ENCODE data around the gene GRM4. TPM values are rescaled to one million over a fixed set of nuclear protein-coding genes. Genes with fewer than 3 reads are reported as not detected.

The GRM4 gene
- total RNA-seq, 2 donors from 2014 or later, result 0.07 TPM; not detected in 1

- intact Hi-C loops (cut with DNase I), result no loop called here
- Histone ChIP-seq H3K27ac (no peak overlapping the region), H3K9me3 (no peaks in the 10 kb centered on the region), H3K27me3 (no peaks in the 10 kb centered on the region), H3K4me1 (no peaks in the 10 kb centered on the region), H3K36me3 (no peaks in the 10 kb centered on the region), H3K9ac (ENCODE audit: low read depth in 2 of 2, low read length in 2 of 2) (no peak overlapping the region), H3K4me3 (no peak overlapping the region)
- DNase-seq, result no peak
- no peak for TF ChIP-seq CTCF (IDR thresholded peaks at IDR 0.05)
These were observed 55.4 kb downstream of the GRM4 start for GRCh38 chr6:34090529-34090928.

DNA sequence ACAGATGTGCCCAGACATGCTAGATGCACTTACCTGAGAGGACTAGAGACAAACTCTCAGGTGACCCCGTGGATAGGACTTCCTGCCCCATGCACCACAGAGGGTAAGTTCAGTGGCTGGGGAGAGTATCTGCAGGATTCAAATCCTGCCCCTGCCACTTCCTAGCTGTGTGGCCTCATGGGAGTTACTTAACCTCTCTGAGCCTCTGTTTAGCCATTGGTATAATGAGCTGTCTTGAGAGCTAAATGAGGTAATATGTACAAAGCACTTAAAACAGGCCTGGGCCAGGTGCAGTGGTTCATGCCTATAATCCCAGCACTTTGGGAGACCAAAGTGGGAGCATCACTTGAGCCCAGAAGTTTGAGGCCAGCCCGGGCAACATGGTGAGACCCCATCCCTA lies 59.3 kb downstream of the GRM4 start:
- no peak overlapping the region for H3K4me3 ChIP-seq
- no peak for DNase-seq
- no peaks in the 10 kb centered on the region for H3K27me3 ChIP-seq
- TF ChIP-seq CTCF (IDR thresholded peaks at IDR 0.05), result no peak
- no peaks in the 10 kb centered on the region for H3K4me1 ChIP-seq
- no peaks in the 10 kb centered on the region for H3K9me3 ChIP-seq
- no peak overlapping the region for H3K9ac ChIP-seq (ENCODE audit: low read depth in 2 of 2, low read length in 2 of 2)
- no peak overlapping the region for H3K27ac ChIP-seq
- intact Hi-C loops (cut with DNase I), result no loop called here
- no peaks in the 10 kb centered on the region for H3K36me3 ChIP-seq

GRCh38 chr6:34085453-34086170 lies 60.3 kb downstream of the GRM4 start:
- Histone ChIP-seq H3K9me3 (no peaks in the 10 kb centered on the region), H3K9ac (ENCODE audit: low read depth in 2 of 2, low read length in 2 of 2) (no peak overlapping the region), H3K4me1 (no peaks in the 10 kb centered on the region), H3K4me3 (no peak overlapping the region), H3K36me3 (no peaks in the 10 kb centered on the region), H3K27ac (no peak overlapping the region), H3K27me3 (no peaks in the 10 kb centered on the region)
- intact Hi-C loops (cut with DNase I), result no loop called here
- TF ChIP-seq CTCF (IDR thresholded peaks at IDR 0.05), result no peak
- no peak for DNase-seq

DNA sequence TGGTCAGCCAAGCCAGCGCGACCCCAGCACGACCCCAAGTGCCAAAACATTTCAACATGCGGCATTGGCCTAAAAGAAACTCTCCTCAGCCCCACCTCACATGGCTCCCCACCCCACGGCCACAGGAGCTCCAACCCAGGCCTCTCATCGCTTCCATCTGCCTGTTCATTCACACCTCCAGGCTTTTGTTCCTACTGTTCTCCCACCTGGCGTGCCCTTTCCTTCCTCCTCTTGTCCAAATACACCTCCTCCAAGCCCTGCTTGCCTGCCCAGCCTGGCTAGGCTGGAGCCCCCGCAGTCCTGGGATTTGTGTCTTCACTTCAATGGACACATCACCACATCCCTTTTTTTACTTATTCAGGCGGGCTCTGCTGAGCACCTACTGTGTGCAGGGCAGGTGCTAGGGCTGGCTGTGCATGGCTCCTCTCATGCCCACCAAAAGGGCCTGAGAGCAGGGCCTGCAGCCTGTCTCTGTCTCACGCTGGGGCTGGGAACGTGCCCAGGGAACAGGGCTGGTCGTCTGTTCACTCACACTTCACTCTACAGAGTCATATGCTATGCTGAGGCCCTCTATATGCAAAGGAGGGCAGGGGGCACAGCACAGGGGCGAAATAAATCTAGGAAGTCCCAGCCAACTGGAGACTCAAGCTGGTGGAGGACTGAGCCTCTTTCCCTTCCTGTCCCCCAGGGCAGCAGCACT lies 61.1 kb downstream of the GRM4 start:
- Histone ChIP-seq H3K9me3 (no peaks in the 10 kb centered on the region), H3K4me1 (no peaks in the 10 kb centered on the region), H3K27ac (no peak overlapping the region), H3K27me3 (no peaks in the 10 kb centered on the region), H3K9ac (ENCODE audit: low read depth in 2 of 2, low read length in 2 of 2) (no peak overlapping the region), H3K4me3 (no peak overlapping the region), H3K36me3 (no peaks in the 10 kb centered on the region)
- no peak for DNase-seq
- intact Hi-C loops (cut with DNase I), result no loop called here
- no peak for TF ChIP-seq CTCF (IDR thresholded peaks at IDR 0.05)

- TF ChIP-seq CTCF (IDR thresholded peaks at IDR 0.05), result no peak
- no peaks in the 10 kb centered on the region for H3K36me3 ChIP-seq
- H3K9me3 ChIP-seq, result no peaks in the 10 kb centered on the region
- H3K27me3 ChIP-seq, result no peaks in the 10 kb centered on the region
- intact Hi-C loops (cut with DNase I), result no loop called here
- H3K27ac ChIP-seq, result no peak overlapping the region
- H3K9ac ChIP-seq (ENCODE audit: low read depth in 2 of 2, low read length in 2 of 2), result no peak overlapping the region
- H3K4me3 ChIP-seq, result no peak overlapping the region
- no peaks in the 10 kb centered on the region for H3K4me1 ChIP-seq
- DNase-seq, result no peak
These were observed 62.8 kb downstream of the GRM4 start for GRCh38 chr6:34082864-34083626.

All from colonic mucosa (tissue), 4 donors.